Natural killer cell (primary cell): ENCODE data around the gene PLD4. TPM values are rescaled to one million over a fixed set of nuclear protein-coding genes. Genes with fewer than 3 reads are reported as not detected.
"Not testable (repeated sequence)": the region's sequence is repeated elsewhere in the genome, so short reads cannot be mapped to it uniquely, and the experiment has no call there.

ENCODE experiments used
- ATAC-seq, 3 donors: fragments of 150-1000 bp in 2 of 3; fragments of 200-7000 bp in 1 of 3; cut with Tn5 transposase; 1 replicate in 1 of 3; 2 replicates in 2 of 3; pipeline ENCODE4 v1.10.0; 2021; ENCODE audit warnings: mild to moderate bottlenecking in 2 of 3, moderate library complexity in 2 of 3
- DNase-seq, 2 donors: peaks; one replicate each; pipeline versions ENCODE4 v3.0.0 to v3.0.0-alpha.2; 2013 to 2021; ENCODE audit warnings: mixed read lengths in 1 of 2
- H3K27ac ChIP-seq: one replicate; pipeline ENCODE4 v1.5.1; 2013; ENCODE audit warnings: mild to moderate bottlenecking, low read length
- H3K27me3 ChIP-seq: one replicate; pipeline ENCODE4 v1.6.1; 2013; ENCODE audit warnings: low read length; ENCODE audit not compliant: control insufficient read depth, insufficient read depth
- H3K36me3 ChIP-seq: one replicate; pipeline ENCODE4 v1.6.1; 2013; ENCODE audit warnings: low read length; ENCODE audit not compliant: control insufficient read depth, insufficient read depth
- H3K4me1 ChIP-seq: one replicate; pipeline ENCODE4 v1.6.1; 2013; ENCODE audit warnings: low read length; ENCODE audit not compliant: control insufficient read depth, insufficient read depth
- H3K4me3 ChIP-seq: one replicate; pipeline ENCODE4 v1.5.1; 2013; ENCODE audit warnings: low read length
- H3K9me3 ChIP-seq: one replicate; pipeline ENCODE4 v1.6.1; 2013; ENCODE audit warnings: low read length; ENCODE audit not compliant: control insufficient read depth, insufficient read depth
- H3K27ac Mint-ChIP-seq, 2 donors: one replicate each; pipeline ENCODE4 v1.8.0; 2022; ENCODE audit warnings: mild to moderate bottlenecking in 2 of 2, mixed read lengths in 2 of 2, moderate library complexity in 1 of 2
- H3K27me3 Mint-ChIP-seq, 2 donors: one replicate each; pipeline ENCODE4 v1.8.0; 2022; ENCODE audit warnings: low read depth in 2 of 2, mixed read lengths in 2 of 2
- H3K36me3 Mint-ChIP-seq: one replicate; pipeline ENCODE4 v1.8.0; 2022; ENCODE audit warnings: mixed read lengths
- H3K4me1 Mint-ChIP-seq, 2 donors: one replicate each; pipeline ENCODE4 v1.8.0; 2022; ENCODE audit warnings: mixed read lengths in 2 of 2
- H3K4me3 Mint-ChIP-seq: one replicate; pipeline ENCODE4 v1.8.0; 2022; ENCODE audit warnings: mild to moderate bottlenecking, moderate library complexity, mixed read lengths
- H3K9me3 Mint-ChIP-seq, 2 donors: one replicate each; pipeline ENCODE4 v1.8.0; 2022; ENCODE audit warnings: mixed read lengths in 2 of 2
- WGBS: methylation state at CpG from one replicate; pipeline ENCODE4 v1.1.7; 2013; ENCODE audit warnings: missing lambda C conversion rate; ENCODE audit not compliant: insufficient coverage; 5-methylcytosine and 5-hydroxymethylcytosine counted together
- intact Hi-C: fragments of 100-400 bp; cut with micrococcal nuclease; formaldehyde crosslinking; loops from one replicate; pipeline ENCODE4 v1.14.2; 2022
- total RNA-seq, 4 donors: library from RNA; stranded (reverse); fragments of 120-200 nt in 1 of 4; gene quantifications; one replicate each; pipeline versions ENCODE4 v1.2.3 to v1.2.4, GENCODE V29; 2013 to 2022
- TF ChIP-seq, protein P1 (sequence below): fragments of 200-600 bp; IDR thresholded peaks from one replicate; pipeline ENCODE4 v1.8.0; 2022; ENCODE audit warnings: antibody characterized with exemption

PLD4 gene
- total RNA-seq, 3 donors from 2014 or later (not counting 1 experiment from before 2014, with no cell fraction given): 1.7 to 7.2 (median 2.9) TPM

DNA sequence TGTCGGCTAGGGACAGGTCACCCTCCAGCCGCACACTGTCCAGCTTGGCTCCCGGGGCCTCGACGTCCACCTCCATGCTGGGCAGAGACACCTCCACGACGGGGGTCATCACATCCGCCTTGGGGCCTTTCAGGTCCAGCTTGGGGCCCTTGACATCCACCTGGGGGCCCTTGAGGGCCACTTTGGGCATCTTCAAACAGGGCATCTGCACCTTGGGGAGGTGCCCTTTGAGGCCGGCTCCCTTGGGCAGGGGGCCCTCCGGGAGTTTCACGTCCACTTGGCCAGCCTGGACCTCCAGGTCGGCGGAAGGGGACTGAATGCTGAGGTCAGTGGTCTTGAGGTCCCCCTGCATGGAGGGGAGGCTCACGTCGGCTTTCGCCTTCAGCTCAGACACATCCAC lies 17.9 kb downstream of the PLD4 start:
- intact Hi-C loops: no loop called here
- DNase-seq: no peak

DNA sequence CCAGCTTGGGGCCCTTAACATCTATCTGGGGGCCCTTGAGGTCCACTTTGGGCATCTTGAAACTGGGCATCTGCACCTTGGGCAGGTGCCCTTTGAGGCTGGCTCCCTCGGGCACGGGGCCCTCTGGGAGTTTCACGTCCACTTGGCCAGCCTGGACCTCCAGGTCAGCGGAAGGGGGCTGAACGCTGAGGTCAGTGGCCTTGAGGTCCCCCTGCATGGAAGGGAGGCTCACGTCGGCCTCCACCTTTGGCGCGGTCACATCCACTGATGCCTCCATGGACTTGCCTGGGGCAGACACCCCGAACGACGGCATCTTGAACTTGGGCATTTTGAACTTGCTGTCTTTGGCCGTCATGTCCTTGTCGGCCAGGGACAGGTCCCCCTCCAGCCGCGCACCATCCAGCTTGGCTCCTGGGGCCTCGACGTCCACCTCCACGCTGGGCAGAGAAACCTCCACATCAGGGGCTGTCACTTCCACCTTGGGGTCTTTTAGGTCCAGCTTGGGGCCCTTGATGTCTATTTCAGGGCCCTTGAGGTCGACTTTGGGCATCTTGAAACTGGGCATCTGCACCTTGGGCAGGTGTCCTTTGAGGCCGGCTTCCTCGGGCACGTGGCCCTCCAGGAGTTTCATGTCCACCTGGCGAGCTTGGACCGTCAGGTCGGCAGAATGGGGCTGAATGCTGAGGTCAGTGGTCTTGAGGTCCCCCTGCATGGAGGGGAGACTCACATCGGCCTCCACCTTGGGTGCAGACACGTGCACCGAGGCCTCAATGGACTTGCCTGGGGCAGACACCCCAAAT lies 18.7 kb downstream of the PLD4 start:
- H3K4me3 Mint-ChIP-seq, DNase-seq, H3K27ac Mint-ChIP-seq, H3K27ac ChIP-seq, H3K36me3 ChIP-seq, H3K4me3 ChIP-seq, ATAC-seq, H3K27me3 ChIP-seq, H3K4me1 ChIP-seq, H3K9me3 Mint-ChIP-seq, H3K36me3 Mint-ChIP-seq, H3K4me1 Mint-ChIP-seq, intact Hi-C loops, H3K9me3 ChIP-seq: not testable (repeated sequence)
- WGBS: 90% methylated on average over 29 of the region's 29 CpGs
- H3K27me3 Mint-ChIP-seq: peaks cover 0 to 15% of the 10 kb centered on the region in 2 donors

More for the DNA sequence above, 17.9 kb downstream of the PLD4 start:
- no peaks in the 10 kb centered on the region for H3K4me1 Mint-ChIP-seq
- peaks cover 3 to 23% of the 10 kb centered on the region in 2 donors for H3K27me3 Mint-ChIP-seq
- Histone ChIP-seq H3K9me3 (no peaks in the 10 kb centered on the region), H3K36me3 (no peaks in the 10 kb centered on the region), H3K27ac (no peak overlapping the region), H3K4me3 (no peak overlapping the region), H3K27me3 (no peaks in the 10 kb centered on the region), H3K4me1 (no peaks in the 10 kb centered on the region)
- no peaks in the 10 kb centered on the region for H3K36me3 Mint-ChIP-seq
- H3K9me3 Mint-ChIP-seq: no peaks in the 10 kb centered on the region
- no peak overlapping the region for H3K27ac Mint-ChIP-seq
- no peak for ATAC-seq
- H3K4me3 Mint-ChIP-seq: no peak overlapping the region
- WGBS: 94% methylated on average over 16 of the region's 16 CpGs
- TF ChIP-seq, protein P1, sequence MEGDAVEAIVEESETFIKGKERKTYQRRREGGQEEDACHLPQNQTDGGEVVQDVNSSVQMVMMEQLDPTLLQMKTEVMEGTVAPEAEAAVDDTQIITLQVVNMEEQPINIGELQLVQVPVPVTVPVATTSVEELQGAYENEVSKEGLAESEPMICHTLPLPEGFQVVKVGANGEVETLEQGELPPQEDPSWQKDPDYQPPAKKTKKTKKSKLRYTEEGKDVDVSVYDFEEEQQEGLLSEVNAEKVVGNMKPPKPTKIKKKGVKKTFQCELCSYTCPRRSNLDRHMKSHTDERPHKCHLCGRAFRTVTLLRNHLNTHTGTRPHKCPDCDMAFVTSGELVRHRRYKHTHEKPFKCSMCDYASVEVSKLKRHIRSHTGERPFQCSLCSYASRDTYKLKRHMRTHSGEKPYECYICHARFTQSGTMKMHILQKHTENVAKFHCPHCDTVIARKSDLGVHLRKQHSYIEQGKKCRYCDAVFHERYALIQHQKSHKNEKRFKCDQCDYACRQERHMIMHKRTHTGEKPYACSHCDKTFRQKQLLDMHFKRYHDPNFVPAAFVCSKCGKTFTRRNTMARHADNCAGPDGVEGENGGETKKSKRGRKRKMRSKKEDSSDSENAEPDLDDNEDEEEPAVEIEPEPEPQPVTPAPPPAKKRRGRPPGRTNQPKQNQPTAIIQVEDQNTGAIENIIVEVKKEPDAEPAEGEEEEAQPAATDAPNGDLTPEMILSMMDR: no peak

DNA sequence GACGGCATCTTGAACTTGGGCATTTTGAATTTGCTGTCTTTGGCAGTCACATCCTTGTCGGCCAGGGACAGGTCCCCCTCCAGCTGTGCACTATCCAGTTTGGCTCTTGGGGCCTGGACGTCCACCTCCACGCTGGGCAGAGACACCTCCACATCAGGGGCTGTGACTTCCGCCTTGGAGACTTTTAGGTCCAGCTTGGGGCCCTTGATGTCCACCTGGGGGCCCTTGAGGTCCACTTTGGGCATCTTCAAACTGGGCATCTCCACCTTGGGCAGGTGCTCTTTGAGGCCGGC lies 19.3 kb downstream of the PLD4 start:
- H3K9me3 Mint-ChIP-seq, H3K9me3 ChIP-seq, H3K36me3 ChIP-seq, H3K4me1 Mint-ChIP-seq, intact Hi-C loops, H3K27me3 ChIP-seq, H3K27ac Mint-ChIP-seq, H3K4me3 Mint-ChIP-seq, H3K4me3 ChIP-seq, H3K4me1 ChIP-seq, ATAC-seq, H3K36me3 Mint-ChIP-seq, DNase-seq, H3K27ac ChIP-seq: not testable (repeated sequence)
- H3K27me3 Mint-ChIP-seq: peaks cover 0 to 11% of the 10 kb centered on the region in 2 donors
- WGBS: 77% methylated on average over 6 of the region's 6 CpGs

DNA sequence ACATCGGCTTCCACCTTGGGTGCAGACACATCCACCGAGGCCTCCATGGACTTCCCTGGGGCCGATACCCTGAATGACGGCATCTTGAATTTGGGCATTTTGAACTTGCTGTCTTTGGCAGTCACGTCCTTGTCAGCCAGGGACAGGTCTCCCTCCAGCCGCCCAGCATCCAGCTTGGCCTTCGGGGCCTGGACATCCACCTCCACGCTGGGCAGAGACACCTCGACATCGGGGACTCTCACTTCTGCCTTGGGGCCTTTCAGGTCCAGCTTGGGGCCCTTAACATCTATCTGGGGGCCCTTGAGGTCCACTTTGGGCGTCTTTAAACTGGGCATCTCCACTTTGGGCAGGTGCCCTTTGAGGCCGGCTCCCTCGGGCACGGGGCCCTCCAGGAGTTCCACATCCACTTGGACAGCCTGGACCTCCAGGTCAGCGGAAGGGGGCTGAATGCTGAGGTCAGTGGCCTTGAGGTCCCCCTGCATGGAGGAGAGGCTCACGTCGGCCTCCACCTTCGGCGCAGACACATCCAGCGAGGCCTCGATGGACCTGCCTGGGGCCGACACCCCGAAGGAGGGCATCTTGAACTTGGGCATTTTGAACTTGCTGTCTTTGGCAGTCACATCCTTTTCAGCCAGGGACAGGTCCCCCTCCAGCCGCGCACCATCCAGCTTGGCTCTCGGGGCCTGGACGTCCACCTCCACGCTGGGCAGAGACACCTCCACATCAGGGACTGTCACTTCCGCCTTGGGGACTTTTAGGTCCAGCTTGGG lies 19.9 kb downstream of the PLD4 start:
- H3K27me3 ChIP-seq, H3K4me3 ChIP-seq, ATAC-seq, H3K4me1 Mint-ChIP-seq, H3K27ac Mint-ChIP-seq, H3K4me3 Mint-ChIP-seq, H3K36me3 Mint-ChIP-seq, H3K9me3 ChIP-seq, H3K27ac ChIP-seq, DNase-seq, H3K4me1 ChIP-seq, intact Hi-C loops, H3K9me3 Mint-ChIP-seq, H3K36me3 ChIP-seq: not testable (repeated sequence)
- H3K27me3 Mint-ChIP-seq: peaks cover 0 to 11% of the 10 kb centered on the region in 2 donors
- WGBS: 91% methylated on average over 29 of the region's 29 CpGs

DNA sequence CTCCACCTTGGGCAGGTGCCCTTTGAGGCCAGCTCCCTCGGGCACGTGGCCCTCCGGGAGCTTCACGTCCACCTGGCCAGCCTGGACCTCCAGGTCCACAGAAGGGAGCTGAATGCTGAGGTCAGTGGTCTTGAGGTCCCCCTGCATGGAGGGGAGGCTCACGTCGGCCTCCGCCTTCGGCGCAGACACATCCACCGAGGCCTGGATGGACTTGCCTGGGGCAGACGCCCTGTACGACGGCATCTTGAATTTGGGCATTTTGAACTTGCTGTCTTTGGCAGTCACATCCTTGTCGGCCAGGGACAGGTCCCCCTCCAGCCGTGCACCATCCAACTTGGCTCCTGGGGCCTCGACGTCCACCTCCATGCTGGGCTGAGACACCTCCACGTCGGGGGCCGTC lies 20.6 kb downstream of the PLD4 start:
- H3K9me3 ChIP-seq, H3K36me3 Mint-ChIP-seq, intact Hi-C loops, H3K27me3 Mint-ChIP-seq, H3K27ac Mint-ChIP-seq, H3K27me3 ChIP-seq, H3K4me3 ChIP-seq, H3K9me3 Mint-ChIP-seq, H3K4me1 ChIP-seq, DNase-seq, H3K36me3 ChIP-seq, H3K27ac ChIP-seq, H3K4me3 Mint-ChIP-seq, H3K4me1 Mint-ChIP-seq, ATAC-seq: not testable (repeated sequence)
- 86% methylated on average over 20 of the region's 20 CpGs for whole genome bisulfite sequencing

DNA sequence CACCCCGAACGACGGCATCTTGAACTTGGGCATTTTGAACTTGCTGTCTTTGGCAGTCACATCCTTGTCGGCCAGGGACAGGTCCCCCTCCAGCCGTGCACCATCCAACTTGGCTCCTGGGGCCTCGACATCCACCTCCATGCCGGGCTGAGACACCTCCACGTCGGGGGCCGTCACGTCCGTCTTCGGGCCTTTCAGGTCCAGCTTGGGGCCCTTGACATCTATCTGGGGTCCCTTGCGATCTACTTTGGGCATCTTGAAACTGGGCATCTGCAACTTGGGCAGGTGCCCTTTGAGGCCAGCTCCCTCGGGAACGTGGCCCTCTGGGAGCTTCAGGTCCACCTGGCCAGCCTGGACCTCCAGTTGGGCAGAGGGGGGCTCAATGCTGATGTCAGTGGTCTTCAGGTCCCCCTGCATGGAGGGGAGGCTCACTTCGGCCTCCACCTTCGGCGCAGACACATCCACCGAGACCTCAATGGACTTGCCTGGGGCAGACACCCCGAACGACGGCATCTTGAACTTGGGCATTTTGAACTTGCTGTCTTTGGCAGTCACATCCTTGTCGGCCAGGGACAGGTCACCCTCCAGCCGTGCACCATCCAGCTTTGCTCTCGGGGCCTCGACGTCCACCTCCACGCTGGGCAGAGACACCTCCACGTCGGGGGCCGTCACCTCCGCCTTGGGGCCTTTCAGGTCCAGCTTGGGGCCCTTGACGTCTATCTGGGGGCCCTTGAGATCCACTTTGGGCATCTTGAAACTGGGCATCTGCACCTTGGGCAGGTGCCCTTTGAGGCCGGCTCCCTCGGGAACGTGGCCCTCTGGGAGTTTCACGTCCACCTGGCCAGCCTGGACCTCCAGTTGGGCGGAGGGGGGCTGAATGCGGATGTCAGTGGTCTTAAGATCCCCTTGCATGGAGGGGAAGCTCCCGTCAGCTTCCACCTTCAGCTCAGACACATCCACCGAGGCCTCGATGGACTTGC lies 21.6 kb downstream of the PLD4 start:
- H3K9me3 ChIP-seq, H3K4me1 ChIP-seq, H3K9me3 Mint-ChIP-seq, H3K4me1 Mint-ChIP-seq, H3K27me3 Mint-ChIP-seq, H3K36me3 Mint-ChIP-seq, H3K36me3 ChIP-seq, ATAC-seq, H3K27me3 ChIP-seq, H3K27ac ChIP-seq, DNase-seq, intact Hi-C loops, H3K4me3 ChIP-seq, H3K4me3 Mint-ChIP-seq, H3K27ac Mint-ChIP-seq: not testable (repeated sequence)
- 92% methylated on average over 38 of the region's 43 CpGs for WGBS
